GM18499 (cell line): ENCODE results near the gene CTXN3.

Experiments
- ATAC-seq: cut with Tn5 transposase; IDR thresholded peaks from one replicate; pipeline ENCODE4 v1.9.1; 2021; ENCODE audit warnings: moderate number of reproducible peaks; ENCODE audit not compliant: insufficient read depth, unreplicated experiment

Gene CTXN3

DNA sequence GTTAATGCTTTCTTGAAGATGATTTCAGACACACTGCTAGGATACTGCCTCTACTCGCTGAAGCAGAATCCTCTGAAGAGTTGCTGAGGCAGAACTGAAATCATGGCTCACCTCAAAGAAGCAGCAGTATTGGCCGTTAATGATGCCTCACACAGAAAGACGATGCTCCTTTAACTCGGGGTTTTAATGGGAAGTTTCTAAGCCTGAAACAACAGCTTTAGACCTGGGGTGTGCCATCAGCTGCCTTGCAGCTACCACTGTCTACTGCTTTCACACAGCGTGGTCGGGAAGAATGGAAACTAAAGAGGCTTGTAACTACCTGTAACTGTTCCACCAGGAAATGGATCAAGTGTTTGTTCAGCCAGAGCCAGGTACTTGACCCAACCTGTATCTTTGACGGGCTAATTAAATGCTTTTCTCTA, at the start of gene CTXN3:
TSS of gene CTXN3 (plus strand) at position 65 of the 422 bp plus-strand sequence. CDS start 8,440 bp downstream, outside the sequence.
- no peak for ATAC-seq

DNA sequence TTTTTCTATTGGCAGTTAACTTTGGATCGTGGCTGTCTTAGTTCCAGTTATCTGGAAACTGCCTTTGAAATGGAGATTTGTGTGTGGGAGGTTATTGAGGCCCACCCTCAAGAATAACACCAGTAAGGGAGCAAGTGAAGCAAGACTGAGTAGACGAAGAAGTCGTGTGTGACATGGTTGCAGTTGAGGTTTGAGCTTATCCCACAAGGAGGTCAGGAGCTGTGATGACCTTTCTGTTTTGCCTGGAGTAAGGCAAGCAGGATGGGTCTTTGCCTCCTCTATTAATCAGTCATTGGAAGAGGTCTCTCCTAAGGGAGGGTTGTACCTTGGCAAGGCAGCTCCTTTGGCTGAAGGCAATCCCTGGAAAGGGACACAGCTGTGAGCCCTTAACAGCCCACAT, 49.6 kb upstream of the CTXN3 start:
- no peak for ATAC-seq

DNA sequence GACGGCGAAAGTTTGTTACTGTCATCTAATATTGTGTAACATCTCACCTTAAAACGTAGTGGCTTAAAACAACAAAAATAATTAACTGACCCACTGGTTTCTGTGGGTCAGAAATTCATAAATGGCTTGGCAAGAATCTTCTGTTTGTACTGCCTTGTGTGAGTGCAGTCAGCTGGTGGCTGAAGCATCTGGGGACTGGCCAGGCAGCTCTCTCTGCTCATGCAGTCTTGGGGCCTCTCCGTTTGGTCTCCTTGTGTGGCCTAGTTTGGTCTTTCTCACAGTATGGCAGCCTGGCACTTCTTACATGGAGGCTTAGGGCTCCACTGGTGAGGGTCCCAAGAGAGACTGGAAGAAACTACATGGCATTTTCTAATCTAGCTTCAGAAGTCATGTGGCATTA, 49.0 kb upstream of the CTXN3 start:
- no peak for ATAC-seq

DNA sequence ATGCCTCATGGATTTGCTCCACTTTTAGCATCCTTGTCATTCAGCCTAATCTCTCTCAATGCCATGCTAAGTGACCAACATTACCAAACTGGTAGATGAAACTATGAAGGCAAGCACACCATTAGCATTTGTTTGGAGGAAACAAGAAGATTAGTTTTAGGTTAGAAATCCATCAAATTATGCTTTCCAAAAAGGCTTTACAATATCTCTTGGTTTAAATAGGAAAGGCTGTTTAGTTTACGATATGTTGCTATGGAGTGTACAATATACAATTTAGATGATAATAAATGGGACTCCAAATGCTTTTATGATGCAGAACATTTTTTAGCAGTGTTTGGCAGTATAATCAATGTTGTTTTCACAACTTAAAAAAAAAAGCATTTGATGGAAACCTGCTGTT, 47.8 kb upstream of the CTXN3 start:
- no peak for ATAC-seq

DNA sequence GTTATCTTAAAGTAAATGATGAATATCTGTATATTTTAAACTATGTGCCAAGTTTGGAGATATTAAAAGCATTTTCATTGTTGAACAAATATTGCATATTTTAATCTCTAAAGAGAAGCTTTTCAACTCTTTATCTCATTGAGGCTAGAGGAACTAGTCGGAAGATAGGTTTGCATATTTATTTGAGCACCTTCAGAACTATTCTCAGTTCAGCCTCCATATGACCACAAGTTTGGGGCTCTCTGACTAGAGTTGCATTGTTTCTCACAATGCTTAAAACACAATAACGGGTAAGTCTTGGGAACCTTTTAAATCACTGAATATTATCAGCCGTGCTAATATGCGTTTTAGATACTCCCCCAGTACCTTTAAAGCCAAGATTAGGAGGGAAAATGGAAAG, 47.3 kb upstream of the CTXN3 start:
- ATAC-seq: no peak

DNA sequence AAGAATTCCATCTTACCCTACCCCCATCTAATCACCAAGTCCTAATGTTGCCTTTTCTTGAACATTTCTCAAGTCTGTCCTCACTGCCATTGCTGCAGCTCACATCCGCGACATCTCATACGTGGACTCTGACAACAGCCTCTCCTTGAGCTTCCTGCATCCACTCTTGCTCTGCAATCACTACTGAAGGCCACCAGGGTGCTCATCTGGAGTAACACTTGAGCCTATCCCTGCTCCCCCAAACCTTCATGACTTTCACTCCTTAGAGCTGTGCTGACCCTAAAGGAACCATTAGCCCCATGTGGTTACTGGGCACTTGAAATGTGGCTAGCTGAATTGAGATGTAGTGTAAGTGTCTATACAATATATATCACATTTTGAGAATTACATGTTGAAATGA, 46.4 kb upstream of the CTXN3 start:
- no peak for ATAC-seq

DNA sequence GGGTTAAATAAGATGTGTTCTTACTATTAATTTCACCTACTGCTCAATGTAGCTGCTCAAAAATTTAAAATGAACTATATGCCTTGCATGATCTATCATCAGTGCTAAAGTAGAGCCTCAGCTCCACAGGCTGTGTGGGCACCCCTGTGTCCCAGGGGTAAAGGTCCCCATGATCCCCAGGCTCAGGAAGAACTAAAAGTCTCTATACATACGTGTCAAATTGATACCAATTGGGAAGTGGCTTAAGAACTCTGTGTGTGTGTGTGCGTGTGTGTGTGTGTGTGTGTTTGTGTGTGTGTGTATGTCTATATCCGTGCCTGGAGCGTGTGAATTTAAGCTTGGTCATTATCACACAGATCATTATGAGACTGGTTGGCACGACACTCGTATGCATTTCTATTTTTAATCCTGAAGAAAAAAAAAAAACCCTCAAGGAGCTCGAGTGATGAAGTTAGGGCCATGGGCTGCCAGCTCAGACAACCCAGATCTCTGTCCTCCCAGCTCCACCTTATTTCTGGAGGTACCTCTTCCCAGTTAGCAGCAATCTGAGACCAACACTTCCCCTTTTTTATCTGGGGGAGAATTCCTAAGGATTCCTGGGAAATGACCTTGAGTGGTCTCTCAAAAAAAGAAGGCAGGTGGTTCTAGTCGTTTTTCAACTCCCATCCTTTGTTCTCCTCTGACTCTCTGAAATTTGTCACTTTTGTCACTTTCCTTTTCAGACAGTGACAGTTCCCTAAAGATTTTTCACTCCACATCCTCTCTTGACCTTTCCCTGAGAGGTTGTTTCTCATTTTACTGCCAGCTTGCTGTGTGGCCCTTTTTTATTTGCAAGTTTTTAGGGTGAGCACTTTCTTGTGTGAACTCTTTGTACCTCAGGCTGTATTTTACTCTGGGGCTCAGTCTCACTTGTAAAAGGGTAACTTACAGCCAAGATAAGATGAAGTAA, 45.7 kb upstream of the CTXN3 start:
- ATAC-seq: no peak

DNA sequence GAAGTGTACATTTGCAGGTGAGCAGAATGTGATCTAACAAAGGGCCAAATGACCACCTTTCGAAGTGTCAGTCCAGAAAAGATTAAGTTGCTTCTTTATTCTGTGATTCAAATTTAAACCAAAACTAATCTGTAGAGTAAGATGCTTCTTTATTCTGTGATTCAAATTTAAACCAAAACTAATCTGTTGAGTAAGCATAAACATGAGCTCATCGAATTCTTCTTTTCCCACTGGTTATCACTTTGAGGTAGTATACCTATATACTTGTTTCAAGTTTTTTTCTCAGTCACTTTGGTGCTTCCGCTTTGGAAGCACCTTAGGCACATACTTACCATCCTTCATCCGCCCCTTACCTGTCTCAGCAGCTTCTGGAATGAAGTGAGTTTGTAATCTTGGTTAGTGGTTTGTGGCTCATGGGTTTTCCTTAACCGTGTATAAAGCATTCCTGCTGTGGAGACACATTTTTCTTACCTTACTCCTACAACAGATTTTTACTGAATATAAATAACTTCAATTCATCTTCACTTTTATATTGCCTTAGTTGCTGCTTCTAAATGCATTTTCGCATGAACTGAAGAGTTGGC, 40.7 kb upstream of the CTXN3 start:
- no peak for ATAC-seq

DNA sequence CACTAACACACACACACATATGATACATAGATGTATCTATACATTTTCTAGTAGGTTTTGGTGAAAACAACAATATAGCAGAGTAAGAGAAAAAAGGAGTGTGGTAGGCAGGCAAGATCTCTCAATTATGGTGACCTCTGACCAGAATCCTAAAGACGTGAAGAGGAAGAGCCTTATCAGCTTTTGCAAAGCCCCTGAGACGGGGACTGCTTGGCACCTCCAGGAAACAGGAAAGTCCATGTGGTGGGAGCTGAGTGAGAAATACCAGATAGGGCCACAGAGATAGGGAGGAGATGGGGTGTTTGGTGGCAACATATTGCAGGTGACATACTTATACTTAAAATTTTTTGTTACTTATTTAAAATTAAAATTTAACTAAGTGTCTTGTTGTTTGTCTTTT, 39.9 kb upstream of the CTXN3 start:
- no peak for ATAC-seq

DNA sequence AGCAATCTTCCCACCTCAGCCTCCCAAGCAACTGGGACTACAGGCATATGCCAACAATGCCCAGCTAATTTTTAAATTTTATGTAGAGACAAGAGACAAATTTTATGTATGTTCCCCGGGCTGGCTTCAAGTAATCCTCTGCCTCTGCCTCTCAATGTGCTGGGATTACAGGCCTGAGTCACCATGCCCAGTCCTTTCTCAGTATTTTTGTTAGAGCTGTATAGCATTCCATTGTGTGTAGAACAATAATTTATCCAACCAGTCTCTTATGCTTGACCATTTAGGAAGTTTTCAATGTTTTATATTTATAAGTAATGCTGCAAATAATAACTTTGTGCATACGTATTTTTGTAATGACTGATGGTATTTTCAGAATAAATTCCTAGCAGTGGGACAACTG, 38.9 kb upstream of the CTXN3 start:
- no peak for ATAC-seq

DNA sequence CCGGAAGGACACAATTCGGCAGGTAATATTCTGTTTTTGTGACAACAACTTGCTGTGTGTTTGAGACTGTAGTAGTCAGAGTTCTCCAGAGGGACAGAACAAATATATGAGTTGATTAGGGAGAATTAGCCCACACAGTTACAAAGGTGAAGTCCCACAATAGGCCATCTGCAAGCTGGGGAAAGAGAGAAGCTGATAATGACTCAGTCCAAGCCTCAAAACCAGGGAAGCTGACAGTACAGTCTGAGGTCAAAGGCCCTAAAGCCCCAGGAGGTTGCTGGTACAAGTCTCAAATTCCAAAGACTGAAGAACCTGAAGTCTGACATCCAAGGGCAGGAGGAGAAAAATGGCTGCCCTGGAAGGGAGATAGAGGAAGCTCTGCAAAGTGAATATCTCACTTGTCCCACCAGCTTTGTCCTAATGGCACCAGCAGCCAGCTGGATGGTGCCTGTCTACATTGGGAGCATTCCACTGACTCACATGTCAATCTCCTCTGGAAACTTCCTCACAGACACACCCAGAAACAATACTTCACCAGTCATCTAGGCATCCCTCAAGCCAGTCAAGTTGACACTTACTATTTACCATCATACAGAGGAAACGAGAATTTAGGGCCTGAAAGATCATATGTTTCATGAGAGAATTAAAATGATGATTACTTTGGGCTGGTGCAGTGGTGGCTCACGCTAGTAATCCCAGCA, 36.3 kb upstream of the CTXN3 start:
- no peak for ATAC-seq

DNA sequence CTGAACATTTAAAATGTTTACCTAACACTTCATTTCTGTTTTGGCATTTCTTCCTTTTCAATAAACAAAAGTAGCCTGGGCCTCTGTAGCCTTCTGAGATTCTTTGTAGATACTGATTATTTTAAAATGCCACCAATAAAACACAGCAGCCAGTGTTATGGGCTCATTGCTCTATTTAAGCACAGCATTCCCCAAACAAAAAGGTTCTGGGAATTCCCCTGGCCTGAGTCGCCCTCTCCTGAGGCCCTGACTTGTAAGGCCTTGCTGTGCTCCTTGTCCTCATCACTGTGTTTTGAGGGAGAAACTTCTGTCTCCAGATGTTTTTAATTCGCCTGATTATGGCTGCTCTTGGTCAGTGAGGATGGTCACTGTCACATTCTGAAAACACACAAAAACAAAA, 33.0 kb upstream of the CTXN3 start:
- ATAC-seq: no peak

DNA sequence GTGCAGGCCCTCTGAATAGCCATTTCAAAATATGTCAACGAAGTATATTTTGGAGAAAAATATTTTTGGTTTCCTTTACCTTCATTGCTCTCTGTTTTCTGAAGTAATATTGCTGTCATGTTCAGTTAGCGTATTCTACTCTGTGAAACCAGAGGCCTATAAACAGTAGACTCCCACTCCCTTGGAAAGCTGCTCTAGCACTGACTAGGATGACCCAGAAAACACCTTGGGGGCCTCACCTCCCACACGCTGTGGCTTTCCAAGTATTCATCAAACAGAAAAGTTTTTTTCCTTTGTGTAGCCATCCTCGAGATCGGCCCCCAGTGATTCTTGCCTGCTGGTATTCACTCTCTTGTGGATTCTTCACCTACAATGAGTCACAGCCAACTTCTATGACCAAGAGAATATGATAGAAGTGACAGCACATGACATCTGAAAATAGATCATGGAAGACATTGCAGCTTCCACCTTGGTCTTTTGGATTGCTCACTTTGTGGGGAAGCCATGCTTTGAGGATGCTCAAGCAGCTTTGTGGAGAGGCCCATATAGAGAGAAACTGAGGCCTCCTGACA, 28.9 kb upstream of the CTXN3 start:
- ATAC-seq: no peak

DNA sequence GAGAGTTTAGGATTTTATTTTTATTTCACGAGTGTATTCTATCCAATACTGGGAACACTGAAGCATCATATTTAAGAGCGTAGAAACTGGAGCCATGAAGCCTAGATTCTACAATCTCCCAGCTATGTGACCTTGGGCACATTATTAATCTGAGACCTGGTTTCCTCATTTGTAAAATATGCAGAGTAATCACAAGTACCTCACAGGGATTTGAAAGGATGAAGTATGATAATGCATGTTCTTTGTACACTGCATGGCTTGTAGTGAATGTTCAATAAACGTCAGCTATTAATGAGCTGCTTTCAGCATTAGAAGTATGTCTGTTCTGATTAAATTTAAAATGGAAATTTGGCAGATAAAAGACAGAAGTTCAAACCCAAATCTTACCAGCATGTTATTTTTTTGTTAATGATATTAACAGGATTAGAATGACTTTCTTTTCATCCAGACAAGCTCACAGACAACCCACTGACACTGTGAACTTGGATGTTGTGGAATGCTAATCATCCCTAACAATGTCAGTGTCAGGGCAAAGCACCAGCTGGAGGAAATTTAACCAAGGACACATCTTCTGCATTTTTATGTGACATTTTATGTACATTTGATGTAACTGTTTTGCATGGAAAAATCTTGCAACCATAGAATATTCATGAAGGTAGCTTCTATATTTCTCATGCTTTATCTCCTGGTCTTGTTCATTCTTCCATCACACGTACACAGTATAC, 27.1 kb upstream of the CTXN3 start:
- ATAC-seq: no peak

DNA sequence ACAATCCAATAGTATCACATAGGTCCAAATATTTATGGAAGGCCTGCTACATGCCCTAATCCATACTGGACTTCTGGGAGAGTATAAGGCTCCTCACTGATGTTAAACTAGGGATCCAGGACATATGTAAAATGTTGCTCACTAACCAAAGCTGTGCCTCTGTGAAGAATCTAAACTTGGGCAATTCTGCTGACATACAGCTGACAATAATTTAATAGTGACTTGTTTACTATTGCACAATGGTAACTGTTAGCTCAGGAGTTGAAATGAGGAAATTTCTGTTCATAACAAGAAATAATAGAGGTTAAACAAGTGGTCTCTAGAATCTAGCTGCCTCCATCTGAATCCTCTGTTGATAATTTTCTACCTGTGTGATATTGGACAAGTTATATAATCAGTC, 14.9 kb upstream of the CTXN3 start:
- ATAC-seq: no peak

DNA sequence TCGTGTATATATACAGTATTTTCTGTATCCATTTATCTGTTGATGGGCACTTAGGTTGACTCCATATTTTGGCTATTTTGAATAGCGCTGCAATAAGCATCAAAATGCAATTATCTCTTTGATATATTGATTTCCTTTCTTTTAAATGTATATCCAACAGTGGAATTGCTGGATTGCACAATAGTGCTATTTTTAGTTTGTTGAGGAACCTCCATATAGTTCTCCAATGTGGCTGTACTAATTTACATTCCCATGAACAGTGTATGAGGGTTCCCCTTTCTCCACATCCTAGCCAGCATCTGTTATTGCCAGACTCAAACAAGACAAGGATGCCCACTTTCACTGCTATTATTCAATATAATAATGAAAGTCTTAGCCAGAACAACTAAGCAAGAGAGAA, 9.1 kb upstream of the CTXN3 start:
- no peak for ATAC-seq

DNA sequence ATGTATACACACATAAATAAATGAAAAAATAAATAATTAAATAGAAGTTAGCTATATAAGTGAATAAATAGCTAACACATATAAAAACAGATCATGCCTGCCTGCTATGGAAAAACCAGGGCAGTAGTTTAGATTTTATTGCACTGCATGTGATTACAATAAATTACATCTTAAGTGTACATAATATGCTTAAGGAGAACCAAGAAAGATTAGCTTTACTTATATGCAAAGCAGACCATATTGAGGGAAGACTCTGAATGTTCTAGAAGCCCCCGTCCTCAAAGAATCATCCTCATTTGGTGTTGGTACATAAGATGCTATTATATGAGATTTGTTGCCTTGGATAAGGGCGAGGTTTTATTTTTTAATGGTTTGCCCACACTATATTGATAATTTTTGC, 5.9 kb upstream of the CTXN3 start:
- no peak for ATAC-seq

DNA sequence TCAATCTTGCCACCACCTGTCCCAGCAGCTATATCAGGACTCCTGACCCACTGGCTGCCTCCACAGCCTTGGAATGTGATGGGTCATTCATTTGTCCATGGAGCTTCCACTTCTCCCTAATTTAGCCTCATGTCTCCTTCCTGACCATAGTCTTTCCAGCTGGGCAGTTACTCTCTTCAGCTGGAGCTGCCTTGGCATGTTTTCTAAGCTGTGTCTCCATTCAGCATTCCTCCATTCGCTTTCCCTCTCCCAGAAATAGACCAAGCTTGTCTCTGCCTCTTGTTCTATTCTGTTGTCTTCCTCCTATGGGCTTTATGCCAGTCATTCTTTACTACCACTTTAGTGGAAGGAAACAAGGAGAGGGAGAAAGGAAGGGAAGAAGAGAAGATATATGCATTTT, 5.3 kb upstream of the CTXN3 start:
- ATAC-seq: no peak

DNA sequence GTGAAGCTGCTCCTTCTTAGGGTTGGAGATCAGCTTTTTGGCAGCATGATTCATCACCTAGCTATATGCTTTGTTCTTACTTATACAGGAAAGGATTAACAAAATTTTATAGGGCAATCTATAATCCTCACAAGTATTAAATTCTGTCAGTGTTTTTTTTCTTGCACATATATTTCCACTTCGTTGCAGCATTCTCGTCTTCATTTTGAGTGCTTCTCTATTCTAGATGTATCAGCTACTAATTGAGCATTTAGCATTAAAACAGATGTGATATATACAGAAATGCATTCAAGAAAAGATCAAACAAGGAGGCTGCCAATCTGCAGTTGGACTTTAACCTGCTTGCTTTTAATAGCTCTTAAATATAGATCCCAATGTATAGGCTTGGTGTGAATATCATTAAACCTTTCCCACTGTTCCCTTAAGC, 3.6 kb upstream of the CTXN3 start:
- ATAC-seq: no peak

DNA sequence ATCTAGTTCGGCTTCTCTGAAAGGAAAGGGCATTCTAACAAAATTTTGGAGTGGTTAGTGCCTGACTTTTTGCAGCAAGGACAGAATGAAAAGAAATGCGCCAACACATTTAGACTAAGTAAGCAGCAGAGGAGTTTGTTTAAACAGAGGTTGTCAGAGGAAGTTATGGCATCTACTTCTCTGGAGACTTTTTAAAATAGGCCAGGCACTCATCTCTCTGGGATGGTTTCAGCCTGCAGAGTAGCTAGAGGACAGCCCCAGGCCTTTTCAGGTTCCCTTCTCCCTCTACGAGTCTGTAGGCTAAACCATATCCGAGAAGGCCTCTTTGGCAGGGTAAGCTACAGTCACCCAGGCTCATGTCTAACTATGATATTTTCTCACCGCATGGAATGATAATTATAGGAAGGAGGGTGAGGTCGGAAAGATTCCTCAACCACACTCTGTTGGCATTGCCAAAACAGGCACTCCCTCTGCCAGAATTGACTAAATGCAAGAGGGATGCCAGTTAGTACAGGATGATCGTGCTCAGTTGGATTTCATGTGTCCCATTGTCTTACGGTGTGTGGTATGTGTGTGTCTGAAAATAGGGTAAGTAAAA, 1.4 kb upstream of the CTXN3 start:
- ATAC-seq: no peak
